ENCODE results near the gene PHF14.

- TF ChIP-seq EZH2 (IDR thresholded peaks at IDR 0.05; ENCODE audit: insufficient read depth, poor library complexity, severe bottlenecking), result no peak
- TF ChIP-seq EZH2phosphoT487 (IDR thresholded peaks at IDR 0.05; ENCODE audit: insufficient read depth, low read depth), result no peak
Measured at GRCh38 chr7:11120068-11120664, 146.5 kb downstream of the PHF14 start.

Data from GM23248 (cell line).